CD14-positive monocyte (primary cell): ENCODE measurements around the gene VN1R5. TPM values are rescaled to one million over a fixed set of nuclear protein-coding genes. Genes with fewer than 3 reads are reported as not detected.

Experiments
- DNase-seq, 3 donors: peaks; one replicate each; pipeline ENCODE4 v3.0.0-alpha.2; 2011 to 2022
- H2AFZ ChIP-seq: 2 replicates; pipeline ENCODE4 v1.6.0; 2012; ENCODE audit warnings: mild to moderate bottlenecking, low read depth, low read length, inconsistent platforms; ENCODE audit not compliant: insufficient read depth, poor library complexity, severe bottlenecking
- H3K27ac ChIP-seq, 2 donors: 1 replicate in 1 of 2; 2 replicates in 1 of 2; pipeline ENCODE4 v1.5.1; 2012 to 2013; ENCODE audit warnings: low read length in 2 of 2, control low read depth in 1 of 2, inconsistent platforms in 1 of 2, low read depth in 1 of 2, mild to moderate bottlenecking in 1 of 2
- H3K27me3 ChIP-seq, 2 donors: one replicate each; pipeline versions ENCODE4 v1.6.0 to v1.6.1; 2011 to 2013; ENCODE audit warnings: low read length in 2 of 2; ENCODE audit not compliant: control insufficient read depth in 2 of 2, insufficient read depth in 2 of 2
- H3K36me3 ChIP-seq, 2 donors: replicated peaks in 1 of 2; 1 replicate in 1 of 2; 2 replicates in 1 of 2; pipeline versions ENCODE4 v1.5.1 to v1.6.1; 2012 to 2013; ENCODE audit warnings: low read length in 2 of 2, control low read depth in 1 of 2, inconsistent platforms in 1 of 2, mild to moderate bottlenecking in 1 of 2; ENCODE audit not compliant: insufficient read depth in 2 of 2, control insufficient read depth in 1 of 2
- H3K4me1 ChIP-seq, 2 donors: 1 replicate in 1 of 2; 2 replicates in 1 of 2; pipeline versions ENCODE4 v1.5.1 to v1.6.1; 2012 to 2013; ENCODE audit warnings: low read length in 2 of 2, control low read depth in 1 of 2, inconsistent platforms in 1 of 2, mild to moderate bottlenecking in 1 of 2, moderate library complexity in 1 of 2; ENCODE audit not compliant: insufficient read depth in 2 of 2, control insufficient read depth in 1 of 2
- H3K4me2 ChIP-seq: replicated peaks from 2 replicates; pipeline ENCODE3; 2012; ENCODE audit warnings: low read length, moderate library complexity, mild to moderate bottlenecking; ENCODE audit not compliant: poor library complexity, severe bottlenecking; ENCODE audit errors: extremely low read depth
- H3K4me3 ChIP-seq, 3 experiments: fragments of 200-600 bp in 1 of 3; sonication (generic) in 1 of 3; replicated peaks in 1 of 3; 1 replicate in 2 of 3; 2 replicates in 1 of 3; pipeline ENCODE4 v1.5.1; 2011 to 2013; ENCODE audit warnings: low read length in 3 of 3, mild to moderate bottlenecking in 3 of 3, control low read depth in 2 of 3, low read depth in 2 of 3, inconsistent platforms in 1 of 3, moderate library complexity in 1 of 3
- H3K79me2 ChIP-seq: 2 replicates; pipeline ENCODE4 v1.6.0; 2012; ENCODE audit warnings: mild to moderate bottlenecking, control low read depth, inconsistent platforms, low read length, moderate library complexity; ENCODE audit not compliant: insufficient read depth
- H3K9ac ChIP-seq: 2 replicates; pipeline ENCODE4 v1.6.0; 2017; ENCODE audit warnings: low read length, mild to moderate bottlenecking; ENCODE audit not compliant: insufficient read depth, poor library complexity, severe bottlenecking
- H3K9me3 ChIP-seq, 2 donors: replicated peaks in 1 of 2; 1 replicate in 1 of 2; 2 replicates in 1 of 2; pipeline versions ENCODE4 v1.5.1 to v1.6.1; 2012 to 2013; ENCODE audit warnings: low read length in 2 of 2, control low read depth in 1 of 2; ENCODE audit not compliant: control insufficient read depth in 1 of 2, insufficient read depth in 1 of 2
- H4K20me1 ChIP-seq: 2 replicates; pipeline ENCODE4 v1.6.0; 2012; ENCODE audit warnings: mild to moderate bottlenecking, low read length, control low read depth, moderate library complexity; ENCODE audit not compliant: insufficient read depth
- H3K27ac Mint-ChIP-seq, 7 donors: one replicate each; pipeline ENCODE4 v1.8.0; 2020; ENCODE audit warnings: mild to moderate bottlenecking in 7 of 7, mixed read lengths in 7 of 7, moderate library complexity in 6 of 7, inconsistent platforms in 2 of 7
- H3K27me3 Mint-ChIP-seq, 3 donors: one replicate each; pipeline ENCODE4 v1.8.0; 2021 to 2022; ENCODE audit warnings: low read depth in 3 of 3, mild to moderate bottlenecking in 3 of 3, mixed read lengths in 3 of 3, moderate library complexity in 3 of 3, inconsistent platforms in 1 of 3
- H3K36me3 Mint-ChIP-seq, 2 donors: one replicate each; pipeline ENCODE4 v1.8.0; 2020; ENCODE audit warnings: mixed read lengths in 2 of 2, inconsistent platforms in 1 of 2, mild to moderate bottlenecking in 1 of 2
- H3K4me1 Mint-ChIP-seq: one replicate; pipeline ENCODE4 v1.8.0; 2020; ENCODE audit warnings: mild to moderate bottlenecking, mixed read lengths
- H3K4me3 Mint-ChIP-seq, 2 donors: one replicate each; pipeline ENCODE4 v1.8.0; 2020; ENCODE audit warnings: mild to moderate bottlenecking in 2 of 2, mixed read lengths in 2 of 2, moderate library complexity in 1 of 2
- H3K9me3 Mint-ChIP-seq, 7 donors: one replicate each; pipeline ENCODE4 v1.8.0; 2020 to 2022; ENCODE audit warnings: mixed read lengths in 7 of 7, mild to moderate bottlenecking in 6 of 7, moderate library complexity in 6 of 7, inconsistent platforms in 2 of 7
- WGBS: methylation state at CpG from one replicate; pipeline ENCODE4 v1.1.5; 2013; ENCODE audit warnings: missing lambda C conversion rate; ENCODE audit not compliant: insufficient coverage; 5-methylcytosine and 5-hydroxymethylcytosine counted together
- intact Hi-C, 2 donors: fragments of 100-400 bp; cut with micrococcal nuclease; formaldehyde crosslinking; loops; one replicate each; pipeline versions ENCODE4 v1.15.0 to v1.15.1; 2023
- polyA plus RNA-seq, 3 donors: library from polyadenylated mRNA; depleted of rRNA in 1 of 3; unstranded in 2 of 3; stranded (reverse) in 1 of 3; fragments of 300-500 nt in 2 of 3; fragments of >200 nt in 1 of 3; fragmentation: Illumina TruSeq in 2 of 3; gene quantifications; 1 replicate in 2 of 3; 2 replicates in 1 of 3; pipeline ENCODE4 v1.2.3, GENCODE V29; 2012 to 2021
- TF ChIP-seq, protein P1 (sequence below): fragments of 200-600 bp; IDR thresholded peaks from one replicate; pipeline ENCODE4 v1.8.0; 2022; ENCODE audit warnings: antibody characterized with exemption, mild to moderate bottlenecking

VN1R5 gene
- polyA plus RNA-seq, 3 donors = not detected

DNA sequence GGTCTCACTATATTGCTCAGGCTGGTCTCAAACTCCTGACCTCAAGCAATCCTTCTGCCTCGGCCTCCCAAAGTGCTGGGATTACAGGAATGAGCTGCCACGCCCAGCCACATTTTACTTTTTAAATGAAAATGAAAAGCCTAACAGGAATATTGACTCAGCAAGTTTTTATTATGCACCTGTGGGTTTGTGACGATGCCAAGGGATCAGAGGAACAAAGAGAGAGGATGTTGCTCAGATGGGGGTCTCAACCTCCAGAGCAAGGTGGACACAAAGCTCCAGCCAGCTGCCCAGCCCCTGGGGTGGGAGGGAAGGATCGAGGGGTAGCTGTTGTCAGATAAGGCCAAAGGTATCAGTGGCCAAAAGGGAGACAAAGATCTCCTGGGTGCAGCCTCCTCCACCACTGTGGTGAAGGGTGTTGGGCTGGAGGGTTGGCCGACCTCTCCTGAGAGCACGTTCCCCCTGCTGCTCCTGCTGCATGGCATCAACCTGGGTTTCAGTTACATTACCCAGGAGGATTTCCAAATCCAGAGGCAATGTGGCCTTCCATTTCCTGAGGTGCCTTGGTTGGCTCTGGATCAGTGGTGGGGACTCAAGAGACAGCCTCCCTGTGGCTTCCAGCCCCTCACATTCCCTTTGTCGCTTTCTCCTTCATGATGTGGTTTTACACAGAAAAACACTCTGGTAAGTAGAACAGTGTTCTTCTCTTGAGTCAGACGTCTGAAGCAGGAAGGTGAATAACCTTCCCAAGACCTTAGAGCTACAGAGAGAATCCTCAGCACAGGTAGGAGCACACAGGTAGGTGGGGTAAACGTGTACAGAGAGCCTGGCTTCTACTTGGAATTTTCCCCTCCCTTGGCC lies 41.6 kb downstream of the VN1R5 start:
- no peaks in the 10 kb centered on the region for H3K79me2 ChIP-seq
- peaks cover 0 to 4% (median 1%) of the 10 kb centered on the region in 3 donors for H3K27me3 Mint-ChIP-seq
- peaks cover 13 to 15% of the 10 kb centered on the region in 2 donors for H3K36me3 Mint-ChIP-seq
- WGBS = 92% methylated on average over 4 of the region's 9 CpGs
- H3K36me3 ChIP-seq = peaks cover 0 to 3% of the 10 kb centered on the region in 2 donors
- H3K9ac ChIP-seq = no peak overlapping the region
- no peak overlapping the region for H3K4me3 ChIP-seq
- H3K27me3 ChIP-seq = no peaks in the 10 kb centered on the region
- intact Hi-C loops = no loop called here
- no peak overlapping the region for H2AFZ ChIP-seq
- peaks cover 0 to 2% (median 0%) of the 10 kb centered on the region in 7 donors for H3K9me3 Mint-ChIP-seq
- no peaks in the 10 kb centered on the region for H3K4me1 ChIP-seq
- H3K4me2 ChIP-seq = no peak overlapping the region
- no peaks in the 10 kb centered on the region for H4K20me1 ChIP-seq
- no peaks in the 10 kb centered on the region for H3K4me1 Mint-ChIP-seq
- H3K27ac Mint-ChIP-seq = peak overlapping the region in 1 of 7 donors; percentile 47
- H3K27ac ChIP-seq = no peak overlapping the region
- H3K9me3 ChIP-seq = no peaks in the 10 kb centered on the region
- TF ChIP-seq, protein P1, sequence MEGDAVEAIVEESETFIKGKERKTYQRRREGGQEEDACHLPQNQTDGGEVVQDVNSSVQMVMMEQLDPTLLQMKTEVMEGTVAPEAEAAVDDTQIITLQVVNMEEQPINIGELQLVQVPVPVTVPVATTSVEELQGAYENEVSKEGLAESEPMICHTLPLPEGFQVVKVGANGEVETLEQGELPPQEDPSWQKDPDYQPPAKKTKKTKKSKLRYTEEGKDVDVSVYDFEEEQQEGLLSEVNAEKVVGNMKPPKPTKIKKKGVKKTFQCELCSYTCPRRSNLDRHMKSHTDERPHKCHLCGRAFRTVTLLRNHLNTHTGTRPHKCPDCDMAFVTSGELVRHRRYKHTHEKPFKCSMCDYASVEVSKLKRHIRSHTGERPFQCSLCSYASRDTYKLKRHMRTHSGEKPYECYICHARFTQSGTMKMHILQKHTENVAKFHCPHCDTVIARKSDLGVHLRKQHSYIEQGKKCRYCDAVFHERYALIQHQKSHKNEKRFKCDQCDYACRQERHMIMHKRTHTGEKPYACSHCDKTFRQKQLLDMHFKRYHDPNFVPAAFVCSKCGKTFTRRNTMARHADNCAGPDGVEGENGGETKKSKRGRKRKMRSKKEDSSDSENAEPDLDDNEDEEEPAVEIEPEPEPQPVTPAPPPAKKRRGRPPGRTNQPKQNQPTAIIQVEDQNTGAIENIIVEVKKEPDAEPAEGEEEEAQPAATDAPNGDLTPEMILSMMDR = no peak
- no peak overlapping the region for H3K4me3 Mint-ChIP-seq
- DNase-seq = no peak

DNA sequence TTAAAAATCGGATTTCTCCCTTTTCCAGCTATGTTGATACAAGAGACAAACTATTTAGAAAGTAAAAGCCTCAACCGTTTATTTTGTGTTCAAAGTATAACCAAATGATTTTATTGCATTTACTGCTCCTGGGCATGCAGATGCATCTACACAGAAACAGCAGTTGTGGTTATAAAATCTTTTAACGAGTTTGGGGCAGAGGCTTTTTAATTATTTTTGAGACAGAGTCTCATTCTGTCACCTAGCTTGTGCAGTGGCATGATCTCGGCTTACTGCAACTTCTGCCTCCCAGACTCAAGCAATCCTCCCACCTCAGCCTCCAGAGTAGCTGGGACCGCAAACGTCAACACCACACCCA lies 42.2 kb downstream of the VN1R5 start:
- H3K36me3 ChIP-seq = peaks cover 0 to 3% of the 10 kb centered on the region in 2 donors
- TF ChIP-seq, protein P1 = no peak

More for the DNA sequence above, 42.2 kb downstream of the VN1R5 start:
- no peak for DNase-seq
- no peak overlapping the region for H3K9ac ChIP-seq
- H3K27me3 ChIP-seq = no peaks in the 10 kb centered on the region
- H3K9me3 ChIP-seq = no peaks in the 10 kb centered on the region
- Mint-ChIP-seq H3K4me3 (no peak overlapping the region), H3K27ac (peak overlapping the region in 1 of 7 donors; percentile 67), H3K36me3 (peaks cover 16 to 19% of the 10 kb centered on the region in 2 donors), H3K9me3 (peaks cover 0 to 2% (median 0%) of the 10 kb centered on the region in 7 donors), H3K27me3 (peaks cover 0 to 4% (median 1%) of the 10 kb centered on the region in 3 donors), H3K4me1 (no peaks in the 10 kb centered on the region)
- no peak overlapping the region for H3K4me3 ChIP-seq
- no peak overlapping the region for H3K27ac ChIP-seq
- intact Hi-C loops = no loop called here
- no peak overlapping the region for H3K4me2 ChIP-seq
- H2AFZ ChIP-seq = no peak overlapping the region
- no peaks in the 10 kb centered on the region for H4K20me1 ChIP-seq
- H3K4me1 ChIP-seq = no peaks in the 10 kb centered on the region
- WGBS = 100% methylated on average over 3 of the region's 6 CpGs
- H3K79me2 ChIP-seq = no peaks in the 10 kb centered on the region
